H1 (cell line): Measurements from ENCODE around the gene MRPL36.

Experiments
- RAD21 ChIP-seq, 2 experiments: IDR thresholded peaks in 1 of 2; conservative IDR thresholded peaks in 1 of 2; 2 replicates each; pipeline ENCODE4 v1.6.1; 2011; ENCODE audit warnings: low read depth in 2 of 2, low read length in 2 of 2, improper control_type of control experiment in 1 of 2, inconsistent platforms in 1 of 2, mild to moderate bottlenecking in 1 of 2, moderate library complexity in 1 of 2
- TF ChIP-seq, protein P1 (sequence below), 3 experiments: IDR thresholded peaks; 1 replicate in 2 of 3; 2 replicates in 1 of 3; pipeline versions ENCODE4 v1.5.1 to v1.6.1; 2011; ENCODE audit warnings: low read length in 3 of 3, mild to moderate bottlenecking in 3 of 3, inconsistent platforms in 2 of 3, low read depth in 1 of 3, moderate library complexity in 1 of 3; ENCODE audit not compliant: insufficient read depth in 1 of 3; ENCODE audit errors: control extremely low read depth in 1 of 3

- TF ChIP-seq, protein P1, sequence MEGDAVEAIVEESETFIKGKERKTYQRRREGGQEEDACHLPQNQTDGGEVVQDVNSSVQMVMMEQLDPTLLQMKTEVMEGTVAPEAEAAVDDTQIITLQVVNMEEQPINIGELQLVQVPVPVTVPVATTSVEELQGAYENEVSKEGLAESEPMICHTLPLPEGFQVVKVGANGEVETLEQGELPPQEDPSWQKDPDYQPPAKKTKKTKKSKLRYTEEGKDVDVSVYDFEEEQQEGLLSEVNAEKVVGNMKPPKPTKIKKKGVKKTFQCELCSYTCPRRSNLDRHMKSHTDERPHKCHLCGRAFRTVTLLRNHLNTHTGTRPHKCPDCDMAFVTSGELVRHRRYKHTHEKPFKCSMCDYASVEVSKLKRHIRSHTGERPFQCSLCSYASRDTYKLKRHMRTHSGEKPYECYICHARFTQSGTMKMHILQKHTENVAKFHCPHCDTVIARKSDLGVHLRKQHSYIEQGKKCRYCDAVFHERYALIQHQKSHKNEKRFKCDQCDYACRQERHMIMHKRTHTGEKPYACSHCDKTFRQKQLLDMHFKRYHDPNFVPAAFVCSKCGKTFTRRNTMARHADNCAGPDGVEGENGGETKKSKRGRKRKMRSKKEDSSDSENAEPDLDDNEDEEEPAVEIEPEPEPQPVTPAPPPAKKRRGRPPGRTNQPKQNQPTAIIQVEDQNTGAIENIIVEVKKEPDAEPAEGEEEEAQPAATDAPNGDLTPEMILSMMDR (IDR thresholded peaks at IDR 0.05; ENCODE audit: control extremely low read depth in 1 of 3, insufficient read depth in 1 of 3, low read depth in 1 of 3, low read length in 3 of 3), result no peak
- no peak for TF ChIP-seq RAD21 (IDR thresholded peaks at IDR 0.05 in 1 of 2, conservative IDR thresholded peaks at IDR 0.05 in 1 of 2; ENCODE audit: low read depth in 2 of 2, low read length in 2 of 2)
Measured at GRCh38 chr5:1784197-1785050, 15.2 kb downstream of the MRPL36 start.
